Measurements from ENCODE around the gene RAPGEFL1.
"Not testable (repeated sequence)": the region's sequence is repeated elsewhere in the genome, so short reads cannot be mapped to it uniquely, and the experiment has no call there.

The RAPGEFL1 gene, protein sequence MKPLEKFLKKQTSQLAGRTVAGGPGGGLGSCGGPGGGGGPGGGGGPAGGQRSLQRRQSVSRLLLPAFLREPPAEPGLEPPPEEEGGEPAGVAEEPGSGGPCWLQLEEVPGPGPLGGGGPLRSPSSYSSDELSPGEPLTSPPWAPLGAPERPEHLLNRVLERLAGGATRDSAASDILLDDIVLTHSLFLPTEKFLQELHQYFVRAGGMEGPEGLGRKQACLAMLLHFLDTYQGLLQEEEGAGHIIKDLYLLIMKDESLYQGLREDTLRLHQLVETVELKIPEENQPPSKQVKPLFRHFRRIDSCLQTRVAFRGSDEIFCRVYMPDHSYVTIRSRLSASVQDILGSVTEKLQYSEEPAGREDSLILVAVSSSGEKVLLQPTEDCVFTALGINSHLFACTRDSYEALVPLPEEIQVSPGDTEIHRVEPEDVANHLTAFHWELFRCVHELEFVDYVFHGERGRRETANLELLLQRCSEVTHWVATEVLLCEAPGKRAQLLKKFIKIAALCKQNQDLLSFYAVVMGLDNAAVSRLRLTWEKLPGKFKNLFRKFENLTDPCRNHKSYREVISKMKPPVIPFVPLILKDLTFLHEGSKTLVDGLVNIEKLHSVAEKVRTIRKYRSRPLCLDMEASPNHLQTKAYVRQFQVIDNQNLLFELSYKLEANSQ

DNA sequence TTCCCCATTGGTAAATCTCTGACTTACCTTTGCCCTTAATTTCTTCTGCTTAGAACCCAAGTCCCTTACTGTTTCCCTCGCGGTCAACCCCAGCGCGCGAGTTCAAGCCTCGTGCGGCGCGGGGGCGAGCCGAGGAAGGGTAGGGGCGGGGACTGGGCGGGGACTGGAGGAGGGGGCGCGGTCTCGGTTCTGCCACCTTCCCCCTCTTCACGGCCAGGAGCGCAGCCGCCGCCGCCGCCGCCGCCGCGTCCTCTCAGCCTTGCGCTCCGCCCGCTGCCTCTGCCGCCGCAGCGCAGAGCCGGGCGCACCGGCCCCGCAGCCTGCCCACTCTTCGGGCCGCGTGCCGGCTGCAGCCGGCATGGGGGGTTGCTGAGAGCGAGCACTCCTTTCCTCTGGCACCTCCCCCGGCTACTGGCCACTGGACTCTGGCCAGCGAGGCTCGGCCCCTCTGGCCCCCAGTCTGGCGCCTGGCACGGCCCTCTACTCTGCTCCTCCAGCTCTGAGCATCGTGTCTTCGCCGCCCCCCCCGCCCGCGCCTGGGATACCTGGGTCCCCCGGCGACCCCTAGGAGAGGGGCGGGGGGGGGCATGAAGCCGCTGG is at the start of gene RAPGEFL1:
RAPGEFL1 (plus strand) TSS at position 196 of the 600 bp plus-strand sequence; CDS start at position 588, 392 bp downstream.
- peak; percentile 73 for DNase-seq

DNA sequence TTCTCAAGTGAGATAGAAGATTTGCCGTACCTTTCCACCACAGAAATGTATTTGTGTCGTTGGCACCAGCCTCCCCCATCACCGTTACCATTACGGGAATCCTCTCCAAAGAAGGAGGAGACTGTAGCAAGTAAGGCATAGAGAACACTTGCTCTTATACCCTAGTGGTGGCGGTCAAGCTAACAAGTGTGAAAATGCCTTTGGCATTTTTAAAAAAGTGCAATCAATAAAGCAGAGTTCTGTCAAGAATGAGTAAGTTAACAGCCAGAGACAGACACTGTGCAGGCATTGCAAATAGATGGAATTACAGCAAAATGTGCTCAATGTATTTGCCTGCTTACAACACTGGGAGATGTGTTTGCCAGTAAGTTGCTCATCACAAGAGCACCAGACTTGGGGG is 47.8 kb upstream of the RAPGEFL1 start:
- DNase-seq = no peak

DNA sequence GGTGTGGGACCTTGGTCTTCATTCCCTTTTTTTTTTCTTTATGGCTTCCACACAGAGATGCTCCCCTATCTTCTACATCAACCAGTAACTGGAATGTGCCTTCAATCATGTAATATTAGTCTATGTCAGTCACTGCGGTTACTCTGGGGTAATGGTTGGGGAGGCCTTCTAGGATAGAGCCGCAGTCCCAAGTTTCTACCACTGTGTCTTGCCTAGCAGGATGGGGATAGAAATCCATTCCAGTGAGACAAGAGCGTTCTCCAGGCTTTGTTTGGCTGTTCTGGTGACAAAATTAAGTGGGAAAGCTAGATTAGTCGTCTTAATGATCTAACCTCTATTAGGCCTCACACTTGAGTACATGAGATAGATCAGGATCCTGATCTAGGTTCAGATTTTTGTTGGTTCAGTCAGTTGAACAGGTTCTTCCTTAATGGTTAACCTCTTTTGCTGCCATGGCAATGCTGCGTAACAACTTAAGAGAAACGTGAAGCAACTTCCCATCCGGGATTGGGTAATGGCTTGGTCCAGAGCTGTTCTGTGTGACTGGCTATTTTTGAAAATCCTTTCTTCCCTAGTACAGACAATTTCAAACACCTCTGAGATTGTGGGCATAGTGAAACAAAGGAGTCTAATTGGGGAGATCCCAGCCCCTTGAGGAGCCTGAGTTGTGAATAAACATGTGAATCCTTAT is 46.8 kb upstream of the RAPGEFL1 start:
- DNase-seq = no peak

DNA sequence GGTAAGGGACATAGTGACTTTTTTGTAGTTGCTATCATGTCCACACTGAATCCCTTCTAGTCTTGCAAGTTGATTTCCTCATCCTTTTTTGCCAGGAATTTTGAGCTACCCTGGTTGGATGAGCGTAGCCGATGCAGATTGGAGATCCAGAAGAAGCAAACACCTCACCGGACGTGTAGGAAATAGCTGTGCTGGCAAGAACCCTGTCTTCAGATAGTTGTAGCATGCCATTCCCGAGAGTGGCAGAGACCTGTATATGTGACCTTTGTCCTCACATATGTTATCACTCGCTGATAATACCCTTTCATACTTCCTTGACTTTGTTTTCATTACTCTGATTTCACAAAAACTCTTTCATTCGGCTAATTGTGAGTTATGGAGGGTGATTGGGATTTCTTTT is 43.1 kb upstream of the RAPGEFL1 start:
- DNase-seq = no peak

DNA sequence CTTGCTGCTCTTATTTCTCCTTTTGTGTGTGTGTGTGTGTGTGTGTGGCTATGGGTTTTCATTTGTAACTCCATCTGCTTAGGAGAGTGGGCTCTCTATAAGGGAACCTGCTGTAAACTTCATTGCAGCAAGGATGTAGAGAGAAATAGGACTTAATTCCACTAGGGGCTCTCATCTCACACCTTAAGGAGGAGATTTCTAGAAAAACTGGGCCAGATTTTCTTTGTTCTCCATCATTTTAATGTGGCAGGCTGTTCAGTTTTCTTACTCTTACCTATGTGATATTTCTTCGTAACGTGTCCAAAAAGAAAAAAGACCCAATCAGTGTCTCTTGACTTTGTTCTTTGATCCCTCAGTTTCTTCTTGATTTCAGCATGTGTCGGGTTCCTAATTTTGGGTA is 41.5 kb upstream of the RAPGEFL1 start:
- no peak for DNase-seq

DNA sequence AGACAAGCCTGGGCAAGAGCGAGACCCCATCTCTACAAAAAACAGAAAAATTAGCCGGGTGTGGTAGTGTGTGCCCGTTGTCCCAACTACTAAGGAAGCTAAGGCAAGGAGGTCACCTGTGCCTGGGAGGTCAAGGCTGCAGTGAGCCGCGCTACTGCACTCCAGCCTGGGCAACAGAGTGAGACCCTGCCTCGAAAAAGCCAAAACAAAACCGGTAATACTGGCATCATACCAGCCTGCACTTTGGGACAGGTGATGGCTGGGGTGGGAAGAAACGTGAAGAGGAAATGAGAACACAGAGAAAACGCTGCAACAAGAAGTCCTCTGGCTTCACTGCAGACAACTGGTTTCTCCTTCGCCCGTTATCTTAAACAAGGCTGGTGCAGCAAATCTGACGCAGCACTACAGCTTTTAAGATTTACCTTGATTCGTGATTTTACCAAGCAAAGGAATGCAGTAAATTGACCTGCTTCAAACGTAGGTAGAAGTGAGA is 37.7 kb upstream of the RAPGEFL1 start:
- DNase-seq = no peak

DNA sequence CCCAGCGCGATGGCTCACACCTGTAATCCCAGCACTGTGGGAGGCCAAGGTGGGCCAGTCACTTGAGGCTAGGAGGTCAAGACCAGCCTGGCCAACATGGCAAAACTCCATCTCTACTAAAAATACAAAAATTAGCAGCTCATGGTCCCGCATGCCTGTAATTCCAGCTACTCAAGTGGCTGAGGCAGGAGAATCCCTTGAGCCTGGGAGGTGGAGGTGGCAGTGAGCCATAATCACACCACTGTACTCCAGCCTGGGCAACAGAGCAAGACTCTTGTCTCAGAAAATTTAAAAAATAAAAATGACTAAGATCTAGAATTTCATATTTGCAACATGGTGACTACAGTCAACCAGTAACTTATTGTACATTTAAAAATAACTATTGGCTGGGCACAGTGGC is 34.1 kb upstream of the RAPGEFL1 start:
- DNase-seq = not testable (repeated sequence)

DNA sequence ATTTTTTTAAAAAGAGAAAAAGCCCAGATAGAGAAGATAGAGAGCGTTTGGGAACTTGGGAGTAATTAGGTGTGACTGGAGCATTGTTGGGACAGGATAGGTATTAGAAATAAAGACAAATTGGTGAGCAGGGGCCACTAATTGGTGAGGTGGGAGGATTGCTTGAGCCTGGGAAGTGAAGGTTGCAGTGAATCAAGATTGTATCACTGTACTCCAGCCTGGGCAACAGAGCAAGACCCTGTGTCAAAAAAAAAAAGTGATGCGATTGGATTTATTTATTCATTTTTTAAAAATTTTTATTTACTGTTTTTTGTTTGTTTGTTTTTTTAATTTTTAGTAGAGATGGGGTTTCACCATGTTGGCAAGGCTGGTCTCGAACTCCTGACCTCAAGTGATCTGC is 31.8 kb upstream of the RAPGEFL1 start:
- DNase-seq = no peak

DNA sequence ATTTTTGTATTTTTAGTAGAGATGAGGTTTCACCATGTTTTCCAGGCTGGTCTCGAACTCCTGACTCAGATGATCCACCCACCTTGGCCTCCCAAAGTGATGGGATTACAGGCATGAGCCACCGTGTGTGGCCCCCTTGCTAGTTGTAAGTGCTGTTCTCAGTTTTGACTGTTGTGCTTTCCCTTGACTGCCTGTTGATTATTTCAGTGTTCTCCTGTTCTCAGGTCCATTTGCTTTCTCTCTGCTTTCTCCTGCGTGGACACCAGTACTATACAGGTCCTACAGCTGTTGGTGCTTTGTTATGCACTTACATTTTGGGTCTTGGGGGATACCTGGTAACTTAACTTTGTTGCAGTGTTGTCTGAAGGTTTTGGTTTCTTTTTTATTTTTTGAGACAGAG is 28.7 kb upstream of the RAPGEFL1 start:
- DNase-seq = no peak

DNA sequence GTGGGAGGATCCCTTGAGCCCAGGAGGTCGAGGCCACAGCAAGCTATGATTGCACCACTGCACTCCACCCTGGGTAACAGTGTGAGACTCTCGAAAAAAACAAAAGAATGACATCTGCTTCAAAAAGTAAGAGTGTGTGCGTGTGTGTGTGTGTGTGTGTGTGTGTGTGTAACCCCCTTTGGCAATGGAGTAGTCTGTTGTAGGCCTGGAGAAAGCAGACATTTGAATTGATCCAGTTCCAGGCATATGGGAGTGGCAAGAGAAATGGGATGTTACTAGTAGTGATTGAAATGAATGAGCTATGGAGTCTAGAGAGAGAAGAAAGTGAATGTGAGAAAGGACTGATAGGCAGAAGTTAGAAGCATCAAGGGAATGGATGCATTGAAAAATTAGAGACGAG is 27.0 kb upstream of the RAPGEFL1 start:
- no peak for DNase-seq

DNA sequence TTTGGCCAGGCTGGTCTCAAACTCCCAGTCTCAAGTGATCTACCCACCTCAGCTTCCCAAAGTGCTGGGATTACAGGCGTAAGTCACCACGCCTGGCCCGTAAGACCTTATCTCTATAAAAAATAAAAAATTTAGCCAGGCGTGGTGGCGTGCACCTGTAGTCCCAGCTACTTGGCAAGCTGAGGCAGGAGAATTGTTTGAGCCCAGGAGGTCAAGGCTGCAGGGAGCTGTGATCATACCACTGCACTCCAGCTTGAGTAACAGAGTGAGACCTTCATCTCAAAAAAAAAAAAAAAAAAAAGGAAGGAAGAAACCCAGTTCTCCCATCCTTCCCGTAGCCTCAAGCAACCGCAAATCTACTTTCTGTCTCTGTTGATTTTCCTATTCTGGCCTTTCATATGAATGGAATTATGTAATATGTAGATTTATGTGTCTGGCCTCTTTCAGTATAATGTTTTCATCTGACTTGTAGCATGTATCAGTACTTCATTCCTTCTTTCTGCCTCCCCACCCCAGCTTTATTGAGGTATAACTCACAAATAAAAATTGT is 25.8 kb upstream of the RAPGEFL1 start:
- DNase-seq = no peak

DNA sequence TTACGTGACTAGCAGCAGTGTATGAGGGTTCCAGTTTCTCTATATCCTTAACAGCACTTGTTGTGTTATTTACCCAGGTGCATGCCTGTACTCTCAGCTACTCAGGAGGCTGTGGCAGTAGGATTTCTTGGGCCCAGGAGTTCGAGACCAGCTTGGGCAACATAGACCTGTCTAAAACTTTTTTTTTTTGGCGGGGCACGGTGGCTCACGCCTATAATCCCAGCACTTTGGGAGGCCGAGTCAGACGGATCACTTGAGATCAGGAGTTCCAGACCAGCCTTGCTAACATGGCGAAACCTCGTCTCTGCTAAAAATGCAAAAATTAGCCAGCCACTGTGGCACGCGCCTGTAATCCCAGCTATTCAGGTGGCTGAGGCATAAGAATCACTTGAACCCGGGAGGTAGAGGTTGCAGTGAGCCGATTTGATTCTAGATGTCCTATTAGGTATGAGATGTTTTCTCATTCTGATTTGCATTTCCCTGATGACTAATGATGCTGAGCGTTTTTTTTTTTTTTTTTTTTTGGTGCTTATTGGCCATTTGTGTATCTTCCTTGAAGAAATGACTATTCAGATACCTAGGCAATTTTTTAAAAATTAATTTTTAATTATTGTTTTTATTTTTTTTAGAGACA is 23.6 kb upstream of the RAPGEFL1 start:
- DNase-seq = no peak

DNA sequence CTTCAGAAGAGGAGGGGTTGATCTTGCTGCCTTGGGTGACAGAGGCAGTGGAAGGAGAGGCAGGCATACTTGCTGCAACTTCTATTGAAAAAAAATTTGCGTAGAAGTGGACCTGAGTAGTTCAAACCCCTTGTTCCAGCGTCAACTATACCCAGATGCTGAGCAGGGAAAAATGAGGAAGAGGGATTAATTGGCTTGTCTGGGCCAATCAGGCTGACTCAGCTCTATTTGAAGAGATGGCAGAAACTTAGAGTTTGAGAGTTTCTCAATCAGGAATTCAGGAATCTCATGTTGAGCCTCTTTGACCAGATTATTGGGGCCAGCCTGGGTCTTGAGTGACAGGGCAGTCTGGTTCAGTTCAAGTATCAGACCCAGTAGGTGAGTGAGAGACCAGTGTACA is 19.3 kb upstream of the RAPGEFL1 start:
- no peak for DNase-seq

DNA sequence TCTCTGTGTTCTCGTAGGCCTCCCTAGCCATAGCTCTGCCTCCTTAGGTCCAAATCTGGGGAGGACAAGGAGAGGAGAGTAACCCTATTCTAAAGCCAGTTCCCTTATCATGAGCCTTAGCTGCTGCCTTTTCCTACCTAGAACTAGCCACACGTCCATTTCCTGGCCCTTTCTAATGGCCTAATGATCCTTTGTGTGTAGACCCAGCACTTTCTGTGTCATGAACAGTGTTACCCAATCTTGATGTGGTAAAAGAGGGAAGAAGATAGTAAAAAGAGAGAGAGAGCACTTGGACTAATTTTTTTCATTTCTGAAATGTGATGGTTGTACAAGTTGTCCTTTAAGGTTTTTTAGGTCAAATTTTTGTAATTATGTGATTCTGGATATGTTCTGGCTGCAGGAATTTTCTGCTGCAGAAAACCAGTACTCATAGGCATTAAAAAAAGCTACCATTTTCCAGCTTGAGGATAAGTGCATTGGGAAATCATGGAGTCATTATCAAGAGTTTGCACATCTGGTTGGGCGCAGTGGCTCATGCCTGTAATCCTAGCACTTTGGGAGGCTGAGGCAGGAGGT is 18.7 kb upstream of the RAPGEFL1 start:
- DNase-seq = no peak

DNA sequence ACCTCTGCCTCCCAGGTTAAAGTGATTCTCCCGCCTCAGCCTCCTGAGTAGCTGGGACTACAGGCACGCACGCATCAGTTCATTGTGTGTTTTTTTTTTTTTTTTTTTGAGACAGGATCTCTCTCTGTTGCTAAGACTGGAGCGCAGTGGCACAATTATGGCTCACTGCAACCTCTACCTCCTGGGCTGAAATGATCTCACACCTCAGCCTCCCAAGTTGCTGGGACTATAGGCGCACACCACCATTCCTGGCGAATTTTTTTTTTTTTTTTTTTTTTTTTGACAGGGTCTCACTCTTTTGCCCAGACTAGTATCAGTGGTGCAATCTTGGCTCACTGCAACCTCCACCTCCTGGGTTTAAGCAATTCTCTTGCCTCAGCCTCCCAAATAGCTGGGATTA is 17.8 kb upstream of the RAPGEFL1 start:
- no peak for DNase-seq

DNA sequence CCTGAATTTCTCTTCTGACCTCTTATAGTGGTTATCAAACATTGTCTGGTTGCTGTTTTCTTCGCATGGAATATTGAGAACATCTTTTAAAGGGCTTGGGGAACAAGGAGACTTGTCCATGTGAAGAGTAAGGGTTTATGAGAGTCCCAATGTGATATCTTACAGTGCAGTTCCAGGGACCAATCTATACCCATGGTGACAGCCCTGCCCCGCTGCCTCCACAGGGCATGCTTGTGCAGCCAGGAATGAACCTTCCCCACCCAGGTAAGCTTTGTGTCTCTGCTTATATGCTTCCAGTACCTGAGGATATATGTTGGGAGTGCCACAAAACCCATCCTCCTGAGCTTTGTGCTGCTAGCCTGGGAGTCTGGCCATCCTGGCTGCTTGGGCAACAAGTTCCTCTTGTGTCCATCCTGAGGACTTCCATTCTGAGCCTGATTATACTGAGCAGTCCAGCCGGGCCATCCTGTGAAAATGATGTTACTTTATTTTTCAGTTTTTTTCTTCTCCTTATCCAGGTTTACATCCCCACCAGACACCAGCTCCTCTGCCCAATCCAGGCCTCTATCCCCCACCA is 9.5 kb upstream of the RAPGEFL1 start:
- no peak for DNase-seq

DNA sequence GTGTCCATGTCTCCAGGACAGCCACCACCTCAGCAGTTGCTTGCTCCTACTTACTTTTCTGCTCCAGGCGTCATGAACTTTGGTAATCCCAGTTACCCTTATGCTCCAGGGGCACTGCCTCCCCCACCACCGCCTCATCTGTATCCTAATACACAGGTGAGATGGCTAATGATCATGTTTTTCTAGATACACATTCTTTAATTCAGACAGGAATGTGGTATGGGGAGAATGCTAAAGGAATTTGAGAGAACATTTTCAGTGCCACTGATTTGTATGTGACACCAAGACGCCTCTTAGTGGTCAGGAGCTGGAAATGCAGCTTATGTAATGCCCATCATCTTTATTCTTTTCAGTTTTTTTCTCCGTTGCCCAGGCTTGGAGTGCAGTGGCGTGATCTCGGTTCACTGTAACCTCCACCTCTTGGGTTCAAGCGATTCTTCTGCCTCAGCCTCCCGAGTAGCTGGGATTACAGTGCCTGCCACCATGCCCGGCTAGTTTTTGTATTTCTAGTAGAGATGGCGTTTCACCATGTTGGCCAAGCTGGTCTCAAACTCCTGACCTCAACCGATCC is 8.9 kb upstream of the RAPGEFL1 start:
- DNase-seq = peak; percentile 49

DNA sequence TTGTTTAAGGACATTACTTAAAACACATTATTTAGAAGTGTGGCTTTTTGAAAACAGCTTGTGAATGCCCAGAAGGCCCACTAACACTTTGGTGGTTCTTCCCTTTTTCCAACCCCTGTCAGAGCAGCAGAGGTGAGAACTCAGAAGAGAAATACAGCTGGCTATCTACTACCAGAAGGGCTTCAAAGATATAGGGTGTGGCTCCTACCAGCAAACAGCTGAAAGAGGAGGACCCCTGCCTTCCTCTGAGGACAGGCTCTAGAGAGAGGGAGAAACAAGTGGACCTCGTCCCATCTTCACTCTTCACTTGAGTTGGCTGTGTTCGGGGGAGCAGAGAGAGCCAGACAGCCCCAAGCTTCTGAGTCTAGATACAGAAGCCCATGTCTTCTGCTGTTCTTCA is 6.9 kb upstream of the RAPGEFL1 start:
- DNase-seq = no peak

DNA sequence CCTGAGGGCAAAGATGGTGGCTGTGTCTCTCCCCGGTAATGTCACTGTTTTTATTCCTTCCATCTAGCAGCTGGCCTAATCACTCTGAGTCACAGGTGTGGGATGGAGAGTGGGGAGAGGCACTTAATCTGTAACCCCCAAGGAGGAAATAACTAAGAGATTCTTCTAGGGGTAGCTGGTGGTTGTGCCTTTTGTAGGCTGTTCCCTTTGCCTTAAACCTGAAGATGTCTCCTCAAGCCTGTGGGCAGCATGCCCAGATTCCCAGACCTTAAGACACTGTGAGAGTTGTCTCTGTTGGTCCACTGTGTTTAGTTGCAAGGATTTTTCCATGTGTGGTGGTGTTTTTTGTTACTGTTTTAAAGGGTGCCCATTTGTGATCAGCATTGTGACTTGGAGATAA is 5.5 kb upstream of the RAPGEFL1 start:
- DNase-seq = no peak

DNA sequence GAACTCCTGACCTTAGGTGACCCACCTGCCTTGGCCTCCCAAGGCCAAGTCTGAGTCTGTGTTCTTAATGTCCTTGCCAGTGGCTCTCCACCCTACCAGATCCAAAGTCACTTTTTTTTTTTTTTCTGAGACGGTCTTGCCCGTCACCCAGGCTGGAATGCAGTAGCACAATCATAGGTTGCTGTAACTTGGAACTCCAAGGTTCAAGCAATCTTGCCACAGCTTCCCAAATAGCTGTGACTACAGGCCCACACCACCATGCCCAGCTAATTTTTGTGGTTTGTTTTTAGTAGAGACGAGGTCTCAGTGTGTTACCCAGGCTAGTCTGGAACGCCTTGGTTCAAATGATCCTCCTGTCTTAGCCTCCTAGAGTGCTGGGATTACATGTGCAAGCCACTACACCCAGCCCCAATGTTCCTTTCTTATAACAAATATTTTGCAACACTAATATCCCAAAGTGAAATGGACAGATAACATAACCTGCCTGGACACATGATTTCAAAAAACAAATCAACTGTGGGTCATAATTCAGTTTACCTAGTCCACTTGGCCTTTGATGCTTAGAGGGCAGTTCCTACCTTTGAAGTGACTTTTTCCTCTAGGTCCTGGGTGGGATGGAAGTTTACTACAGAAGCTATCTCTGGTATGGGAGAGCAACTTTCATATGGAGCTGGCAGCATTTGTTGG is 4.0 kb upstream of the RAPGEFL1 start:
- DNase-seq = no peak

DNA sequence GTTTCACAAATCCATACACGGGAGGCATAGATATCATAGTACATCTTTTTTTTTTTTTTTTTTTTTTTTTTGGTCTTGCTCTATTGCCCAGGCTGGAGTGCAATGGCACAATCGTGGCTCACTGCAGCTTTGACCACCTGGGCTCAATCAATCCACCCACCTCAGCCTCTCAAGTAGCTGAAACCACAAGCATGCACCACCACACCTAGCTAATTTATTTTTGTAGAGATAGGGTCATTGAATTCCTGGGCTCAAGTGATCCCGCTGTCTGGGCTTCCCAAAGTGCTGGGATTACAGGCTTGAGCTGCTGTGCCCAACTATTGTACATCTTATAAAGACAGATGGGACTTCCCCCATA is 3.5 kb upstream of the RAPGEFL1 start:
- DNase-seq = no peak
